Prostate gland (tissue), 2 donors: ENCODE results near the gene HARS2. TPM values are rescaled to one million over a fixed set of nuclear protein-coding genes. Genes with fewer than 3 reads are reported as not detected.

Experiments used
- DNase-seq: peaks from one replicate; pipeline ENCODE4 v3.0.0-alpha.2; 2019; ENCODE audit warnings: low spot score
- H3K27ac ChIP-seq, 2 donors: fragments of 200-600 bp; sonication (generic); 2 replicates each; pipeline ENCODE4 v1.5.1; 2017 to 2019
- H3K27me3 ChIP-seq: fragments of 200-600 bp; sonication (generic); replicated peaks from 2 replicates; pipeline ENCODE4 v1.5.1; 2019; ENCODE audit not compliant: insufficient read depth
- H3K36me3 ChIP-seq, 2 donors: fragments of 200-600 bp; sonication (generic); 1 replicate in 1 of 2; 2 replicates in 1 of 2; pipeline versions ENCODE4 v1.5.1 to v1.8.1; 2017 to 2019
- H3K4me1 ChIP-seq: fragments of 200-600 bp; sonication (generic); replicated peaks from 2 replicates; pipeline ENCODE4 v1.5.1; 2019
- H3K4me3 ChIP-seq, 2 donors: fragments of 200-600 bp; sonication (generic); 2 replicates each; pipeline ENCODE4 v1.5.1; 2017 to 2019
- H3K9me3 ChIP-seq: fragments of 200-600 bp; sonication (generic); 2 replicates; pipeline ENCODE4 v1.5.1; 2017
- CTCF ChIP-seq, 4 experiments: fragments of 200-600 bp in 2 of 4; fragments of 450-650 bp in 2 of 4; sonication (generic) in 2 of 4; IDR thresholded peaks; 1 replicate in 3 of 4; 2 replicates in 1 of 4; pipeline ENCODE4 v1.5.1; 2016 to 2019; ENCODE audit warnings: antibody characterized with exemption in 4 of 4, mild to moderate bottlenecking in 2 of 4, moderate library complexity in 2 of 4
- POLR2A ChIP-seq: fragments of 450-650 bp; IDR thresholded peaks from one replicate; pipeline ENCODE4 v1.6.1; 2016; ENCODE audit warnings: antibody characterized with exemption, mild to moderate bottlenecking
- POLR2AphosphoS5 ChIP-seq: sonication (generic); formaldehyde crosslinking; IDR thresholded peaks from one replicate; pipeline ENCODE4 v1.6.1; 2017; ENCODE audit warnings: antibody characterized with exemption
- WGBS: methylation state at CpG from one replicate; pipeline ENCODE4 v1.1.5; 2018; 5-methylcytosine and 5-hydroxymethylcytosine counted together
- intact Hi-C: fragments of 100-400 bp; cut with DNase I; formaldehyde crosslinking; loops from one replicate; pipeline ENCODE4 v1.14.2; 2022
- total RNA-seq, 2 donors: library from RNA; depleted of rRNA; stranded (reverse); fragments of >200 nt; gene quantifications; one replicate each; pipeline ENCODE4 v1.1.0, GENCODE V29; 2016

Gene HARS2
- total RNA-seq, 2 donors from 2014 or later = 23.9 to 28.1 TPM

GRCh38 chr5:140671472-140672125 is 19.7 kb upstream of the HARS2 start:
- H3K4me3 ChIP-seq = no peak overlapping the region
- WGBS = 89% methylated on average over 4 of the region's 7 CpGs
- TF ChIP-seq POLR2AphosphoS5 (no peak), CTCF (IDR thresholded peaks at IDR 0.05) (no peak), POLR2A (no peak)
- DNase-seq = no peak
- H3K9me3 ChIP-seq = no peaks in the 10 kb centered on the region
- H3K27me3 ChIP-seq = no peaks in the 10 kb centered on the region
- intact Hi-C loops = no loop called here
- no peak overlapping the region for H3K27ac ChIP-seq
- peaks cover 4 to 18% of the 10 kb centered on the region in 2 donors for H3K36me3 ChIP-seq
- no peaks in the 10 kb centered on the region for H3K4me1 ChIP-seq

- H3K36me3 ChIP-seq = peaks cover 4 to 21% of the 10 kb centered on the region in 2 donors
- H3K4me1 ChIP-seq = no peaks in the 10 kb centered on the region
- DNase-seq = no peak
- no peak overlapping the region for H3K27ac ChIP-seq
- no peaks in the 10 kb centered on the region for H3K9me3 ChIP-seq
- no peaks in the 10 kb centered on the region for H3K27me3 ChIP-seq
- H3K4me3 ChIP-seq = no peak overlapping the region
- WGBS = 64% methylated on average over 57 of the region's 70 CpGs
- TF ChIP-seq POLR2A (no peak), POLR2AphosphoS5 (no peak), CTCF (IDR thresholded peaks at IDR 0.05) (no peak)
- intact Hi-C loops = no loop called here
Observed at GRCh38 chr5:140672455-140673186, 18.6 kb upstream of the HARS2 start.

DNA sequence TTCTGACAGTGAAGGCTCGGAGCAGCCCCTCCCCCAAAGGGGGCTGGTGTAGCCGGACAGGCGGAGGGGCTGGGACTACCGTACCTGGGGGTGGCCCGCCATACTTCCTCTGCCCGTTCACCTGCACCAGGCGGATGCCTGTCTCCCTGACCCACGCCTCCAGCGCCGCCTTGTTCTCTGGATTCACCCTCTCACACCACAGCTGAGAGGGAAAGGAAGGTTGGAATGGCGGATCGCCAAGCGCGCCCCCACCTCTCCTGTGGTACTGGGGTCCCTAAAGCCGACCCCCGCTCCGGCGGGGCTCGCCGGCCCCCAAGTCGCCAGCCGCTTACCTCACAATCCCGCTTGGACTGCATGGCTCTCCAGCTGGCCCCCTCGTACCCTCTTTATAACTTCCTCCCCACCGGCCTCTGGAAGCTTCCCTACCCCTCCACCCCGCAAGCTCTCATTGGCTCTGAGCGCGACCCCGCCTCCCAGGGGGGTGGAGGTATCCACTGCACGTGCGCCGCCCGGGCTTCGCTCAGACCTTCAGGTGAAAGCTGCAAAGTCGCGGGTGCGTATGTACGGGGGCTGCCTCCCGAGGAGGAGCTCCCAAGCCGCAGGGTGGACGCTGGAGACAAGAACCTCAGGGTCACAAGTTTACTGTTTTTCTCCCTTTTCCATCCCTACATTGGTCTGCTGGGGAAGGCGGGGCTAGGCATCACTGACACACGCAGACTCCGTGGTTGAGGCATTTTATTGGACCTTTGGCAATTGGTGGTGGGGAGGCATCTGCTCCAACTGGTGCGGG is 17.9 kb upstream of the HARS2 start, which contains the start of gene DND1:
Gene DND1, minus strand, starts transcription at position 390 of the 790 bp plus-strand sequence. Its CDS starts 34 bp downstream, at position 356.
- H3K27me3 ChIP-seq = no peaks in the 10 kb centered on the region
- no peaks in the 10 kb centered on the region for H3K9me3 ChIP-seq
- intact Hi-C loops = no loop called here
- H3K4me1 ChIP-seq = no peaks in the 10 kb centered on the region
- H3K4me3 ChIP-seq = no peak within 1 kb of the TSS
- no peak within 1 kb of the TSS for H3K27ac ChIP-seq
- WGBS = 85% methylated on average over 45 of the region's 45 CpGs
- H3K36me3 ChIP-seq = peaks cover 0 to 21% of the 10 kb centered on the region in 2 donors
- TF ChIP-seq POLR2AphosphoS5 = no peak
- no peak for TF ChIP-seq CTCF (IDR thresholded peaks at IDR 0.05)
- no peak for TF ChIP-seq POLR2A
- DNase-seq = no peak

DNA sequence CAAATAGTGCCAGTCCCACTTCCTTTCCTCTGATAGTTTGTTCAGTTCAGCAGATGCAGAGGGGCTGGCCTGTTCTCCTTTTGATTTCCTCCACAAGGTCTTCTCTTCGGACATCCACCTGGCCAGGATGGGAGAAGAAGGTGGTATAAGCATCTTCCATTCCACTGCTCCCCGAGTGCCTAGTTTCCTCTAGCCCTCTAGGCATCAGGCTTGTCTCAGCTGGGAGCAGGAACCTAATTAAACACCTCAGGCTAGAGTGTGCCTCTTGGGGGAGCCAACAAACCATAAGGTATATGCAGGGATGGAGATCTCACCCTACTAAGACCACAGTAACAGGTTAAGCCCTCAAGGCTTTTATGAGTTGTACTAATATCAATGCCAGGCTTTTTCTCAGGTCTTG is 17.0 kb upstream of the HARS2 start:
- intact Hi-C loops = no loop called here
- H3K27me3 ChIP-seq = no peaks in the 10 kb centered on the region
- no peak overlapping the region for H3K27ac ChIP-seq
- 77% methylated on average over 2 of the region's 2 CpGs for WGBS
- no peak for DNase-seq
- H3K36me3 ChIP-seq = peaks cover 0 to 22% of the 10 kb centered on the region in 2 donors
- H3K4me3 ChIP-seq = no peak overlapping the region
- no peaks in the 10 kb centered on the region for H3K4me1 ChIP-seq
- H3K9me3 ChIP-seq = no peaks in the 10 kb centered on the region
- no peak for TF ChIP-seq POLR2A
- TF ChIP-seq CTCF (IDR thresholded peaks at IDR 0.05) = no peak
- no peak for TF ChIP-seq POLR2AphosphoS5
